Caco-2 (cell line): Measurements from ENCODE around the gene SLC9A4. TPM values are rescaled to one million over a fixed set of nuclear protein-coding genes. Genes with fewer than 3 reads are reported as not detected.

Experiments
- BruUV-seq: library from RNA; stranded (reverse); fragments of 400-500 nt; replicated peaks from 2 replicates; lab custom pipeline; 2021; lab: Mats Ljungman, UMichigan
- CTCF ChIA-PET: fragments of 300-600 bp; sonication (Branson Sonifier 250); formaldehyde crosslinking; loops from one replicate; lab custom pipeline; 2022; ENCODE audit warnings: antibody characterized with exemption; lab: Charles Lee
- POLR2A ChIA-PET: fragments of 300-600 bp; sonication (Branson Sonifier 250); formaldehyde crosslinking; loops from one replicate; lab custom pipeline; 2022; ENCODE audit warnings: antibody characterized with exemption; lab: Charles Lee
- DNase-seq, 2 experiments: peaks; one replicate each; pipeline versions ENCODE4 v3.0.0 to v3.0.0-alpha.2; 2020 to 2022
- H3K27me3 ChIP-seq: replicated peaks from 2 replicates; pipeline ENCODE4 v1.6.0; 2011; ENCODE audit warnings: low read length; ENCODE audit not compliant: control insufficient read depth, insufficient read depth
- H3K36me3 ChIP-seq: 2 replicates; pipeline ENCODE4 v1.5.1; 2011; ENCODE audit warnings: low read length; ENCODE audit not compliant: control insufficient read depth, insufficient read depth
- H3K4me1 ChIP-seq: fragments of 250-450 bp; sonication (Bioruptor Pico); 2 replicates; pipeline ENCODE4 v1.5.1; 2020; ENCODE audit warnings: mild to moderate bottlenecking
- H3K4me3 ChIP-seq: 2 replicates; pipeline ENCODE4 v1.5.1; 2011; ENCODE audit warnings: low read depth, mild to moderate bottlenecking, control low read depth, low read length
- H3K9me3 ChIP-seq: fragments of 250-450 bp; sonication (Bioruptor Pico); 2 replicates; pipeline ENCODE4 v1.5.1; 2020; ENCODE audit warnings: mild to moderate bottlenecking, moderate library complexity
- H3K27ac Mint-ChIP-seq: one replicate; pipeline ENCODE4 v1.8.0; 2022; ENCODE audit warnings: mixed read lengths; ENCODE audit not compliant: unreplicated experiment
- H3K27me3 Mint-ChIP-seq: one replicate; pipeline ENCODE4 v1.8.0; 2022; ENCODE audit warnings: mixed read lengths; ENCODE audit not compliant: insufficient read depth, unreplicated experiment
- H3K36me3 Mint-ChIP-seq: one replicate; pipeline ENCODE4 v1.8.0; 2022; ENCODE audit warnings: mild to moderate bottlenecking, mixed read lengths; ENCODE audit not compliant: insufficient read depth, unreplicated experiment
- H3K4me1 Mint-ChIP-seq: one replicate; pipeline ENCODE4 v1.8.0; 2022; ENCODE audit warnings: low read depth, mixed read lengths; ENCODE audit not compliant: unreplicated experiment
- H3K4me3 Mint-ChIP-seq: one replicate; pipeline ENCODE4 v1.8.0; 2022; ENCODE audit warnings: mild to moderate bottlenecking, moderate library complexity, mixed read lengths; ENCODE audit not compliant: unreplicated experiment
- H3K9me3 Mint-ChIP-seq: one replicate; pipeline ENCODE4 v1.8.0; 2022; ENCODE audit warnings: mixed read lengths; ENCODE audit not compliant: unreplicated experiment
- intact Hi-C: fragments of 100-400 bp; cut with micrococcal nuclease; formaldehyde crosslinking; loops from one replicate; pipeline ENCODE4 v1.10.0; 2022; ENCODE audit not compliant: unreplicated experiment
- total RNA-seq: library from RNA; stranded (reverse); gene quantifications from 2 replicates; pipeline ENCODE4 v1.2.3, GENCODE V29; 2022
- TF ChIP-seq, protein P1 (sequence below), 2 experiments: fragments of 200-600 bp in 1 of 2; IDR thresholded peaks; 1 replicate in 1 of 2; 2 replicates in 1 of 2; pipeline versions ENCODE4 v1.5.1 to v1.8.0; 2011 to 2022; ENCODE audit warnings: antibody characterized with exemption in 1 of 2, control low read depth in 1 of 2, inconsistent platforms in 1 of 2, low read depth in 1 of 2, low read length in 1 of 2, mild to moderate bottlenecking in 1 of 2, moderate library complexity in 1 of 2; ENCODE audit not compliant: insufficient read depth in 1 of 2, severe bottlenecking in 1 of 2, unreplicated experiment in 1 of 2

Gene SLC9A4
- total RNA-seq, 1 experiment from 2014 or later = 1.4 TPM

GRCh38 chr2:102547462-102547861, 74.4 kb downstream of the SLC9A4 start:
- H3K9me3 Mint-ChIP-seq = peaks cover 36% of the 10 kb centered on the region
- no peaks in the 10 kb centered on the region for H3K36me3 Mint-ChIP-seq
- CTCF ChIA-PET = no interaction called here
- TF ChIP-seq, protein P1, sequence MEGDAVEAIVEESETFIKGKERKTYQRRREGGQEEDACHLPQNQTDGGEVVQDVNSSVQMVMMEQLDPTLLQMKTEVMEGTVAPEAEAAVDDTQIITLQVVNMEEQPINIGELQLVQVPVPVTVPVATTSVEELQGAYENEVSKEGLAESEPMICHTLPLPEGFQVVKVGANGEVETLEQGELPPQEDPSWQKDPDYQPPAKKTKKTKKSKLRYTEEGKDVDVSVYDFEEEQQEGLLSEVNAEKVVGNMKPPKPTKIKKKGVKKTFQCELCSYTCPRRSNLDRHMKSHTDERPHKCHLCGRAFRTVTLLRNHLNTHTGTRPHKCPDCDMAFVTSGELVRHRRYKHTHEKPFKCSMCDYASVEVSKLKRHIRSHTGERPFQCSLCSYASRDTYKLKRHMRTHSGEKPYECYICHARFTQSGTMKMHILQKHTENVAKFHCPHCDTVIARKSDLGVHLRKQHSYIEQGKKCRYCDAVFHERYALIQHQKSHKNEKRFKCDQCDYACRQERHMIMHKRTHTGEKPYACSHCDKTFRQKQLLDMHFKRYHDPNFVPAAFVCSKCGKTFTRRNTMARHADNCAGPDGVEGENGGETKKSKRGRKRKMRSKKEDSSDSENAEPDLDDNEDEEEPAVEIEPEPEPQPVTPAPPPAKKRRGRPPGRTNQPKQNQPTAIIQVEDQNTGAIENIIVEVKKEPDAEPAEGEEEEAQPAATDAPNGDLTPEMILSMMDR (IDR thresholded peaks at IDR 0.05; ENCODE audit: insufficient read depth in 1 of 2, low read depth in 1 of 2, low read length in 1 of 2, severe bottlenecking in 1 of 2, unreplicated experiment in 1 of 2) = no peak
- peaks cover 9% of the 10 kb centered on the region for H3K4me1 Mint-ChIP-seq
- no TSS peak for BruUV-seq
- intact Hi-C loops = no loop called here
- H3K27ac Mint-ChIP-seq = no peak overlapping the region
- Histone ChIP-seq H3K27me3 (no peaks in the 10 kb centered on the region), H3K4me1 (no peaks in the 10 kb centered on the region), H3K9me3 (peaks cover 20% of the 10 kb centered on the region; the same call in 1 of the 2 replicates), H3K36me3 (no peaks in the 10 kb centered on the region), H3K4me3 (no peak overlapping the region)
- H3K27me3 Mint-ChIP-seq = no peaks in the 10 kb centered on the region
- DNase-seq = no peak
- POLR2A ChIA-PET = no interaction called here
- no peak overlapping the region for H3K4me3 Mint-ChIP-seq

DNA sequence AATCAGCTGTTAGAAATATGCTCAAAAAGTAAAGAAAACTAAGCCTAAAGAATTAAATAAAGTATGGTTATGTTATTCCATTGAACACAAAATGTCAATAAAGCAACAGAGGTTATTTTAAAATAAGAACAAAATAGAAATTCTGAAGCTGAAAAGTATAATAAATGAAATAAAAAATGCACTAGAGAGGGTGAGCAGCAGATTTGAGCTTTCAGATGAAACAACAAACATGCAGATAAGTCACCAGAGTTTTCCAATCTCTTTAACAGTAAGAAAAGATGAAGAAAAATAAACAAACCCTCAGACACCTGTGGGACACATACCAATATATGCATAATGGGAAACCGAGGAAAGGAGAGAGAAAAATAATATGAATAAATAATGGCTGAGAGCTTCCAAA, 76.0 kb downstream of the SLC9A4 start:
- no peaks in the 10 kb centered on the region for H3K36me3 ChIP-seq
- H3K27ac Mint-ChIP-seq = no peak overlapping the region
- BruUV-seq = no TSS peak

GRCh38 chr2:102550151-102550550, 77.1 kb downstream of the SLC9A4 start:
- POLR2A ChIA-PET = no interaction called here
- no TSS peak for BruUV-seq

More for the DNA sequence above, 76.0 kb downstream of the SLC9A4 start:
- Mint-ChIP-seq H3K9me3 (peaks cover 36% of the 10 kb centered on the region), H3K27me3 (no peaks in the 10 kb centered on the region), H3K36me3 (no peaks in the 10 kb centered on the region), H3K4me1 (peaks cover 9% of the 10 kb centered on the region), H3K4me3 (no peak overlapping the region)
- intact Hi-C loops = no loop called here
- TF ChIP-seq, protein P1 (IDR thresholded peaks at IDR 0.05; ENCODE audit: insufficient read depth in 1 of 2, low read depth in 1 of 2, low read length in 1 of 2, severe bottlenecking in 1 of 2, unreplicated experiment in 1 of 2) = no peak
- H3K9me3 ChIP-seq = peaks cover 20% of the 10 kb centered on the region; the same call in 1 of the 2 replicates
- H3K4me3 ChIP-seq = no peak overlapping the region
- no peak for DNase-seq
- no peaks in the 10 kb centered on the region for H3K27me3 ChIP-seq
- no peaks in the 10 kb centered on the region for H3K4me1 ChIP-seq
- ChIA-PET CTCF (no interaction called here), POLR2A (no interaction called here)

More at GRCh38 chr2:102550151-102550550, 77.1 kb downstream of the SLC9A4 start:
- Mint-ChIP-seq H3K9me3 (peaks cover 36% of the 10 kb centered on the region), H3K4me3 (no peak overlapping the region), H3K27me3 (no peaks in the 10 kb centered on the region), H3K36me3 (no peaks in the 10 kb centered on the region), H3K4me1 (peaks cover 9% of the 10 kb centered on the region), H3K27ac (no peak overlapping the region)
- Histone ChIP-seq H3K9me3 (peaks cover 20% of the 10 kb centered on the region; the same call in 1 of the 2 replicates), H3K4me3 (no peak overlapping the region), H3K36me3 (no peaks in the 10 kb centered on the region), H3K4me1 (no peaks in the 10 kb centered on the region), H3K27me3 (no peaks in the 10 kb centered on the region)
- TF ChIP-seq, protein P1 (IDR thresholded peaks at IDR 0.05; ENCODE audit: insufficient read depth in 1 of 2, low read depth in 1 of 2, low read length in 1 of 2, severe bottlenecking in 1 of 2, unreplicated experiment in 1 of 2) = no peak
- CTCF ChIA-PET = no interaction called here
- intact Hi-C loops = no loop called here
- no peak for DNase-seq
